Activated CD4-positive, alpha-beta T cell treated with anti-CD3 and anti-CD28 coated beads, Interleukin-2, amount 50 U/mL, for 1 hour (primary cell): Measurements from ENCODE around the gene SHC3.

Source experiments
- DNase-seq: peaks from one replicate; pipeline ENCODE4 v3.0.0-alpha.2; 2020

The SHC3 gene

GRCh38 chr9:89153232-89154017, 25.2 kb downstream of the SHC3 start:
- DNase-seq: no peak

- DNase-seq: no peak
Observed at GRCh38 chr9:89149726-89150125, 28.9 kb downstream of the SHC3 start.

- no peak for DNase-seq
Observed at GRCh38 chr9:89145097-89145496, 33.5 kb downstream of the SHC3 start.

GRCh38 chr9:89144238-89144637, 34.4 kb downstream of the SHC3 start:
- no peak for DNase-seq

GRCh38 chr9:89143266-89143665, 35.4 kb downstream of the SHC3 start:
- no peak for DNase-seq

GRCh38 chr9:89139455-89139854, 39.2 kb downstream of the SHC3 start:
- no peak for DNase-seq

GRCh38 chr9:89138463-89139390, 39.9 kb downstream of the SHC3 start:
- no peak for DNase-seq

GRCh38 chr9:89137542-89138462, 40.8 kb downstream of the SHC3 start:
- no peak for DNase-seq

GRCh38 chr9:89135591-89136166, 42.9 kb downstream of the SHC3 start:
- no peak for DNase-seq

GRCh38 chr9:89134709-89135108, 43.9 kb downstream of the SHC3 start:
- DNase-seq: no peak

- DNase-seq: no peak
Observed at GRCh38 chr9:89122949-89123348, 55.7 kb downstream of the SHC3 start.

GRCh38 chr9:89120704-89121103, 57.9 kb downstream of the SHC3 start:
- no peak for DNase-seq

- no peak for DNase-seq
Observed at GRCh38 chr9:89116805-89117192, 61.8 kb downstream of the SHC3 start.

- DNase-seq: no peak
Observed at GRCh38 chr9:89116064-89116804, 62.4 kb downstream of the SHC3 start.

- DNase-seq: no peak
Observed at GRCh38 chr9:89115426-89115825, 63.2 kb downstream of the SHC3 start.

- no peak for DNase-seq
Observed at GRCh38 chr9:89114741-89115140, 63.9 kb downstream of the SHC3 start.

- no peak for DNase-seq
Observed at GRCh38 chr9:89113851-89114250, 64.8 kb downstream of the SHC3 start.

GRCh38 chr9:89112243-89112642, 66.4 kb downstream of the SHC3 start:
- DNase-seq: no peak

GRCh38 chr9:89109666-89110065, 69.0 kb downstream of the SHC3 start:
- no peak for DNase-seq

GRCh38 chr9:89107406-89107805, 71.2 kb downstream of the SHC3 start:
- no peak for DNase-seq

- DNase-seq: no peak
Observed at GRCh38 chr9:89106224-89106851, 72.3 kb downstream of the SHC3 start.
